Suprapubic skin (tissue), 4 donors: ENCODE results near the gene RPLP2. TPM values are rescaled to one million over a fixed set of nuclear protein-coding genes. Genes with fewer than 3 reads are reported as not detected.

Experiments used
- DNase-seq, 2 donors: peaks; one replicate each; pipeline ENCODE4 v3.0.0-alpha.2; 2019; ENCODE audit warnings: low spot score in 2 of 2
- H3K27ac ChIP-seq: fragments of 200-600 bp; sonication (generic); one replicate; pipeline ENCODE4 v1.5.1; 2019
- H3K27me3 ChIP-seq: fragments of 200-600 bp; sonication (generic); one replicate; pipeline ENCODE4 v1.5.1; 2019
- H3K36me3 ChIP-seq: fragments of 200-600 bp; sonication (generic); one replicate; pipeline ENCODE4 v1.5.1; 2019
- H3K4me1 ChIP-seq: fragments of 200-600 bp; sonication (generic); one replicate; pipeline ENCODE4 v1.5.1; 2019
- H3K4me3 ChIP-seq: fragments of 200-600 bp; sonication (generic); one replicate; pipeline ENCODE4 v1.5.1; 2019; ENCODE audit warnings: mild to moderate bottlenecking
- H3K9me3 ChIP-seq: fragments of 200-600 bp; sonication (generic); one replicate; pipeline ENCODE4 v1.5.1; 2019
- CTCF ChIP-seq, 2 donors: fragments of 200-600 bp in 1 of 2; fragments of 450-650 bp in 1 of 2; sonication (generic) in 1 of 2; IDR thresholded peaks; one replicate each; pipeline ENCODE4 v1.5.1; 2016 to 2019; ENCODE audit warnings: antibody characterized with exemption in 2 of 2, mild to moderate bottlenecking in 1 of 2, moderate library complexity in 1 of 2
- EP300 ChIP-seq: sonication (generic); formaldehyde crosslinking; IDR thresholded peaks from one replicate; pipeline ENCODE4 v1.6.1; 2017; ENCODE audit warnings: antibody characterized with exemption
- POLR2A ChIP-seq, 2 donors: fragments of 450-650 bp; IDR thresholded peaks; one replicate each; pipeline ENCODE4 v1.6.1; 2017; ENCODE audit warnings: antibody characterized with exemption in 2 of 2, mild to moderate bottlenecking in 2 of 2, moderate library complexity in 2 of 2
- POLR2AphosphoS5 ChIP-seq, 3 donors: sonication (generic); formaldehyde crosslinking; IDR thresholded peaks; one replicate each; pipeline ENCODE4 v1.6.1; 2017; ENCODE audit warnings: antibody characterized with exemption in 3 of 3
- WGBS: methylation state at CpG from one replicate; pipeline ENCODE4 v1.1.5; 2018; 5-methylcytosine and 5-hydroxymethylcytosine counted together
- total RNA-seq, 4 donors: library from RNA; depleted of rRNA; stranded (reverse); fragments of >200 nt; gene quantifications; one replicate each; pipeline ENCODE4 v1.1.0, GENCODE V29; 2016

Gene RPLP2
- total RNA-seq, 4 donors from 2014 or later: 692 to 1,129 (median 991) TPM

- no peak overlapping the region for H3K4me3 ChIP-seq
- H3K9me3 ChIP-seq: no peaks in the 10 kb centered on the region
- H3K27ac ChIP-seq: no peak overlapping the region
- 93% methylated on average over 2 of the region's 7 CpGs for WGBS
- no peak for DNase-seq
- peaks cover 58% of the 10 kb centered on the region for H3K4me1 ChIP-seq
- TF ChIP-seq EP300: no peak
- TF ChIP-seq CTCF (IDR thresholded peaks at IDR 0.05): no peak
- no peak for TF ChIP-seq POLR2A (IDR thresholded peaks at IDR 0.05)
- no peak for TF ChIP-seq POLR2AphosphoS5 (IDR thresholded peaks at IDR 0.05)
- H3K27me3 ChIP-seq: peaks cover 4% of the 10 kb centered on the region
- H3K36me3 ChIP-seq: no peaks in the 10 kb centered on the region
These were observed 45.5 kb downstream of the RPLP2 start for GRCh38 chr11:855330-855674.

- no peak overlapping the region for H3K27ac ChIP-seq
- 62% methylated on average over 4 of the region's 12 CpGs for WGBS
- no peak for DNase-seq
These were observed 46.0 kb downstream of the RPLP2 start for GRCh38 chr11:855796-856195.

GRCh38 chr11:856397-856796 lies 46.6 kb downstream of the RPLP2 start:
- peaks cover 47% of the 10 kb centered on the region for H3K4me1 ChIP-seq

More at GRCh38 chr11:855796-856195, 46.0 kb downstream of the RPLP2 start:
- Histone ChIP-seq H3K9me3 (no peaks in the 10 kb centered on the region), H3K27me3 (no peaks in the 10 kb centered on the region), H3K4me1 (peaks cover 53% of the 10 kb centered on the region), H3K36me3 (no peaks in the 10 kb centered on the region), H3K4me3 (no peak overlapping the region)
- no peak for TF ChIP-seq CTCF (IDR thresholded peaks at IDR 0.05)
- TF ChIP-seq EP300: no peak
- TF ChIP-seq POLR2AphosphoS5 (IDR thresholded peaks at IDR 0.05): no peak
- TF ChIP-seq POLR2A (IDR thresholded peaks at IDR 0.05): no peak

GRCh38 chr11:858053-858761 lies 48.4 kb downstream of the RPLP2 start:
- Histone ChIP-seq H3K9me3 (no peaks in the 10 kb centered on the region), H3K4me1 (peaks cover 56% of the 10 kb centered on the region), H3K27me3 (no peaks in the 10 kb centered on the region), H3K4me3 (no peak overlapping the region), H3K36me3 (peaks cover 12% of the 10 kb centered on the region), H3K27ac (no peak overlapping the region)
- TF ChIP-seq POLR2AphosphoS5 (IDR thresholded peaks at IDR 0.05) (no peak), CTCF (IDR thresholded peaks at IDR 0.05) (no peak), EP300 (no peak)
- WGBS: 88% methylated on average over 27 of the region's 27 CpGs
- DNase-seq: no peak

More at GRCh38 chr11:856397-856796, 46.6 kb downstream of the RPLP2 start:
- Histone ChIP-seq H3K9me3 (no peaks in the 10 kb centered on the region), H3K4me3 (no peak overlapping the region), H3K27me3 (no peaks in the 10 kb centered on the region), H3K36me3 (no peaks in the 10 kb centered on the region), H3K27ac (no peak overlapping the region)
- TF ChIP-seq EP300: no peak
- no peak for TF ChIP-seq POLR2AphosphoS5 (IDR thresholded peaks at IDR 0.05)
- no peak for TF ChIP-seq CTCF (IDR thresholded peaks at IDR 0.05)
- no peak for TF ChIP-seq POLR2A (IDR thresholded peaks at IDR 0.05)
- no peak for DNase-seq
- 20% methylated on average over 1 of the region's 8 CpGs for WGBS

GRCh38 chr11:858762-859339 lies 49.1 kb downstream of the RPLP2 start:
- Histone ChIP-seq H3K36me3 (peaks cover 18% of the 10 kb centered on the region), H3K27me3 (no peaks in the 10 kb centered on the region), H3K27ac (no peak overlapping the region), H3K4me1 (peaks cover 56% of the 10 kb centered on the region), H3K4me3 (no peak overlapping the region), H3K9me3 (no peaks in the 10 kb centered on the region)
- no peak for DNase-seq
- TF ChIP-seq EP300 (no peak), CTCF (IDR thresholded peaks at IDR 0.05) (no peak), POLR2AphosphoS5 (IDR thresholded peaks at IDR 0.05) (no peak), POLR2A (IDR thresholded peaks at IDR 0.05) (no peak)
- 85% methylated on average over 37 of the region's 37 CpGs for WGBS
